Esophagus muscularis mucosa (tissue), 4 donors: ENCODE results near the gene MISP3. TPM values are rescaled to one million over a fixed set of nuclear protein-coding genes. Genes with fewer than 3 reads are reported as not detected.
A peak's percentile ranks its signal among the peaks of the same experiment; 100 is the strongest.

Experiments
- DNase-seq: peaks from one replicate; pipeline ENCODE4 v3.0.0-alpha.2; 2017; ENCODE audit errors: extremely low spot score
- H3K27ac ChIP-seq, 4 donors: fragments of 200-600 bp; sonication (generic); replicated peaks in 1 of 4; 1 replicate in 3 of 4; 2 replicates in 1 of 4; pipeline ENCODE4 v1.5.1; 2016 to 2019; ENCODE audit warnings: mild to moderate bottlenecking in 1 of 4
- H3K27me3 ChIP-seq, 4 donors: fragments of 200-600 bp; sonication (generic); one replicate each; pipeline versions ENCODE4 v1.5.1 to v1.6.0; 2016 to 2019
- H3K36me3 ChIP-seq, 4 donors: fragments of 200-600 bp; sonication (generic); one replicate each; pipeline ENCODE4 v1.5.1; 2016 to 2019
- H3K4me1 ChIP-seq, 4 donors: fragments of 200-600 bp; sonication (generic); one replicate each; pipeline ENCODE4 v1.5.1; 2016 to 2019
- H3K4me3 ChIP-seq, 4 donors: fragments of 200-600 bp; sonication (generic); 1 replicate in 2 of 4; 2 replicates in 2 of 4; pipeline ENCODE4 v1.5.1; 2016 to 2019; ENCODE audit warnings: mild to moderate bottlenecking in 4 of 4, moderate library complexity in 1 of 4
- H3K9me3 ChIP-seq, 4 donors: fragments of 200-600 bp; sonication (generic); 1 replicate in 3 of 4; 2 replicates in 1 of 4; pipeline ENCODE4 v1.5.1; 2016 to 2019
- EP300 ChIP-seq: sonication (generic); formaldehyde crosslinking; IDR thresholded peaks from one replicate; pipeline ENCODE4 v1.6.1; 2017; ENCODE audit warnings: antibody characterized with exemption
- POLR2A ChIP-seq: fragments of 450-650 bp; IDR thresholded peaks from one replicate; pipeline ENCODE4 v1.6.1; 2017; ENCODE audit warnings: antibody characterized with exemption, moderate library complexity, mild to moderate bottlenecking, low read depth
- POLR2AphosphoS5 ChIP-seq, 2 donors: sonication (generic); formaldehyde crosslinking; IDR thresholded peaks; one replicate each; pipeline ENCODE4 v1.6.1; 2017; ENCODE audit warnings: antibody characterized with exemption in 2 of 2
- WGBS: methylation state at CpG from one replicate; pipeline ENCODE4 v1.1.5; 2018; 5-methylcytosine and 5-hydroxymethylcytosine counted together
- intact Hi-C: fragments of 100-400 bp; cut with DNase I; formaldehyde crosslinking; loops from one replicate; pipeline ENCODE4 v1.15.1; 2023
- total RNA-seq, 4 donors: library from RNA; depleted of rRNA; stranded (reverse); fragments of >200 nt; gene quantifications; one replicate each; pipeline versions ENCODE4 v1.1.0 to v1.2.1, GENCODE V29; 2016
- TF ChIP-seq, protein P1 (sequence below), 3 experiments: fragments of 200-600 bp in 2 of 3; fragments of 450-650 bp in 1 of 3; sonication (generic) in 2 of 3; IDR thresholded peaks; one replicate each; pipeline ENCODE4 v1.5.1; 2017 to 2019; ENCODE audit warnings: antibody characterized with exemption in 3 of 3, mild to moderate bottlenecking in 2 of 3, moderate library complexity in 1 of 3

The MISP3 gene
- total RNA-seq, 4 donors from 2014 or later = 1.5 to 11.1 (median 7.6) TPM

DNA sequence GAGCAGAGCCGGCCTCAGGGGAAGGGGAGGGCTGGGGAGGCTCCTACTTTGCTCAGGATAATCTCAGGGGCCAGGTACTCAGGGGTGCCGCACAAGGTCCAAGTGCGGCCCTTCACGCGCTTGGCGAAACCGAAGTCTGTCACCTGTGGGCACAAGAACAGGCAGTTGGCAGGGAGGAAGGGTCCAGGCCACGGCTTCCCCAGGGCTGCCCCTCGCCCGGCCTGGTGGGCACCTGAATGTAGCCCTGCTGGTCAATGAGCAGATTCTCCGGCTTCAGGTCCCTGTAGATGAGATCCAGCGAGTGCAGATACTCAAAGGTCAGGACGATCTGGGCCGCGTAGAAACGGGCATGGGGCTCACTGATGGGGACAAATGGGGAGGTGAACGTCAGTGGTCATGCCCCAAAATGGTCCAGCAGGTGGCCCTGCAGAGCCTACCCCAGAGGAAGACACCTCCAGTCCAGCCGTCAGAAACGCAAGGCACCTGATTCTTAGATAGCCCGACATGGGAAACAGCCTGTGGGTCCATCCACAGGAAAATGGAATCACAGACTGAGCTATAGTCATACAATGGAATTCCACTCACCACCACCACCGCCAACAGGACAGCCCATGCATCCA is 25.1 kb downstream of the MISP3 start:
- TF ChIP-seq, protein P1, sequence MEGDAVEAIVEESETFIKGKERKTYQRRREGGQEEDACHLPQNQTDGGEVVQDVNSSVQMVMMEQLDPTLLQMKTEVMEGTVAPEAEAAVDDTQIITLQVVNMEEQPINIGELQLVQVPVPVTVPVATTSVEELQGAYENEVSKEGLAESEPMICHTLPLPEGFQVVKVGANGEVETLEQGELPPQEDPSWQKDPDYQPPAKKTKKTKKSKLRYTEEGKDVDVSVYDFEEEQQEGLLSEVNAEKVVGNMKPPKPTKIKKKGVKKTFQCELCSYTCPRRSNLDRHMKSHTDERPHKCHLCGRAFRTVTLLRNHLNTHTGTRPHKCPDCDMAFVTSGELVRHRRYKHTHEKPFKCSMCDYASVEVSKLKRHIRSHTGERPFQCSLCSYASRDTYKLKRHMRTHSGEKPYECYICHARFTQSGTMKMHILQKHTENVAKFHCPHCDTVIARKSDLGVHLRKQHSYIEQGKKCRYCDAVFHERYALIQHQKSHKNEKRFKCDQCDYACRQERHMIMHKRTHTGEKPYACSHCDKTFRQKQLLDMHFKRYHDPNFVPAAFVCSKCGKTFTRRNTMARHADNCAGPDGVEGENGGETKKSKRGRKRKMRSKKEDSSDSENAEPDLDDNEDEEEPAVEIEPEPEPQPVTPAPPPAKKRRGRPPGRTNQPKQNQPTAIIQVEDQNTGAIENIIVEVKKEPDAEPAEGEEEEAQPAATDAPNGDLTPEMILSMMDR (IDR thresholded peaks at IDR 0.05) = peak in 2 of 3 experiments; percentile 21 to 26
- no peak for TF ChIP-seq POLR2A
- WGBS = 81% methylated on average over 15 of the region's 21 CpGs
- no peak for DNase-seq
- no peak overlapping the region for H3K4me3 ChIP-seq
- H3K9me3 ChIP-seq = peaks cover 0 to 10% (median 7%) of the 10 kb centered on the region in 4 donors
- no peak overlapping the region for H3K27ac ChIP-seq
- intact Hi-C loops = no loop called here
- peaks cover 51 to 76% (median 67%) of the 10 kb centered on the region in 4 donors for H3K36me3 ChIP-seq
- peaks cover 0 to 8% (median 3%) of the 10 kb centered on the region in 4 donors for H3K4me1 ChIP-seq
- no peaks in the 10 kb centered on the region for H3K27me3 ChIP-seq

DNA sequence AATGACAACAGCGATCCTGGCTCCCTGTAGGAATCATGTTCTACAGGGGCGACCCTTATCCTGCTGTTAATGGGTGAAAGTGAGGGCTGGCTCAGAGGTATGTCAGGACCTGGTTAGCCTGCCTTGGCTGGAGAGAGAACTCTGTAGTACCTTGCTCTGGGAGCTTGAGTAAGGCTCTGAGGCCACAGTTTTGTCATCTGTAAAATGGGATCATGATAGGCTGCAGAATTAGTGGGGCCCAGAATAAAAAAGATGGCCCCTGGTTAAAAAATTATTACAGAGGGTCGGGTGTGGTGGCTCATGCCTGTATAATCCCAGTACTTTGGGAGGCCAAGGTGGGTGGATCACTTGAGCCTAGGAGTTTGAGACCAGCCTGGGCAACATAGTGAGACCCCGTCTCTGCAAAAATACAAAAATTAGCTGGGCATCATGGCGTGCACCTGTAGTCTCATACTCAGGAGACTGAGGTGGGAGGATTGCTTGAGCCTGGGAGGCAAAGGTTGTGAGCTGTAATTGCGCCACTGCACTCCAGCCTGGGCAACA is 28.5 kb downstream of the MISP3 start:
- peaks cover 72 to 99% (median 94%) of the 10 kb centered on the region in 4 donors for H3K36me3 ChIP-seq
- H3K27ac ChIP-seq = no peak overlapping the region
- intact Hi-C loops = no loop called here
- H3K9me3 ChIP-seq = no peaks in the 10 kb centered on the region
- TF ChIP-seq POLR2A (no peak), POLR2AphosphoS5 (IDR thresholded peaks at IDR 0.05) (no peak), EP300 (no peak)
- TF ChIP-seq, protein P1 (IDR thresholded peaks at IDR 0.05) = no peak
- no peaks in the 10 kb centered on the region for H3K27me3 ChIP-seq
- WGBS = 80% methylated on average over 5 of the region's 6 CpGs
- H3K4me3 ChIP-seq = no peak overlapping the region
- H3K4me1 ChIP-seq = peaks cover 0 to 14% (median 4%) of the 10 kb centered on the region in 4 donors
- DNase-seq = no peak

DNA sequence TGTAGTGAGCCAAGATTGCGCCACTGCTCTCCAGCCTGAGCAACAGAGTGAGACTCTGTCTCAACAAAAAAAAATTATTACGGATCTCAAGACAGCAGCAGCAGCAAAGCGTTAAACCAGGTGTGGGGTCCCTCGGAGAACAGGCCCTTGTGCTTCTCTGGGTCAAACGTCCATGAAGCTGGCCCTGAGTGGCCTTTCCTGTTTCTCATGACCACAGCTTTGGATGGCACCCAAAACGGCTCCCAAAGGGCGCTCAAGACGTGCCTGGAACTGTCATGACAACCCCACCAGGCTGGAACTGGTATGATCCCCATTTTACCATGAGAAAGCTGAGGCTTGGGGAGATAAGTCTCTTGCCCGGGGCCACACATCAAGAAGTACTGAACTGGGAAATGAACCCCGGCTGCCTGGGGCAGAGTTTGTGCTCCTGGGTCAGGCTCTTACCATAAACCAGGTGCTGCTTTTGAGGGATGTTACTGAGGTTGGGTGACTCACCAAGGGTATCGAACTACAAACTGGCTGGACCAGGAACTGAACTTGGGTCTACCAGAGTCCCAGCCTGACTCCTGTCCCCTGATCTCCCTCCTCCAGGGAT is 29.6 kb downstream of the MISP3 start:
- DNase-seq = no peak
- H3K27ac ChIP-seq = no peak overlapping the region
- no peaks in the 10 kb centered on the region for H3K27me3 ChIP-seq
- no peaks in the 10 kb centered on the region for H3K9me3 ChIP-seq
- TF ChIP-seq, protein P1 (IDR thresholded peaks at IDR 0.05) = no peak
- TF ChIP-seq POLR2AphosphoS5 (IDR thresholded peaks at IDR 0.05) (no peak), POLR2A (no peak), EP300 (no peak)
- intact Hi-C loops = no loop called here
- WGBS = 73% methylated on average over 10 of the region's 11 CpGs
- no peak overlapping the region for H3K4me3 ChIP-seq
- H3K4me1 ChIP-seq = peaks cover 5 to 14% (median 10%) of the 10 kb centered on the region in 4 donors
- H3K36me3 ChIP-seq = peaks cover 72 to 100% (median 95%) of the 10 kb centered on the region in 4 donors

DNA sequence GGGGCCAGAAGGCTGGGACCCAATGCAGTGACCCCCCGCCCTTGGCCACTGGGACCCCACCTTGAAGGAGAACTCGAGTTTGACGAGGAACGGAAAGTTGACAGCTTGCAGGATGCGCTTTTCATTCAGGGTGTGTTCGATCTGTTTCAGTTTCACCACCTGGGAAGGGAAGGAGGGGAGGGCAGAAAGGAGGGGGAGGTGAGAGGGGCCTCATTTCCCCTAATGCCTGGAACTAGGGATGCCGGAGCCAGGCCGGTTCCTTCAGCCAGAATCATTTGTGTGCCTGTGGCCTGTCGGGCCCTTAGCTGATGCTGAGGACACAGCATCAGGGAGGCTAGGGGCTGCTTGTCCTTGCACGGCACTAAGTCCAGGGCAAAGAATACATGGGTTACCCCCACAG is 30.2 kb downstream of the MISP3 start:
- 94% methylated on average over 8 of the region's 10 CpGs for WGBS
- TF ChIP-seq EP300 (no peak), POLR2A (no peak), POLR2AphosphoS5 (IDR thresholded peaks at IDR 0.05) (no peak)
- TF ChIP-seq, protein P1 (IDR thresholded peaks at IDR 0.05) = no peak
- peaks cover 67 to 99% (median 91%) of the 10 kb centered on the region in 4 donors for H3K36me3 ChIP-seq
- H3K4me3 ChIP-seq = no peak overlapping the region
- DNase-seq = no peak
- H3K27ac ChIP-seq = no peak overlapping the region
- peaks cover 10 to 20% (median 15%) of the 10 kb centered on the region in 4 donors for H3K4me1 ChIP-seq
- H3K27me3 ChIP-seq = no peaks in the 10 kb centered on the region
- no peaks in the 10 kb centered on the region for H3K9me3 ChIP-seq
- intact Hi-C loops = no loop called here
